Neural crest cell (in vitro differentiated cells): ENCODE data around the gene CCDC169. TPM values are rescaled to one million over a fixed set of nuclear protein-coding genes. Genes with fewer than 3 reads are reported as not detected.

Experiments
- DNase-seq: peaks from one replicate; pipeline ENCODE4 v3.0.0; 2021; ENCODE audit warnings: low read depth, mixed read lengths, low spot score
- H3K27ac Mint-ChIP-seq: one replicate; pipeline ENCODE4 v1.8.0; 2021; ENCODE audit warnings: mild to moderate bottlenecking, mixed read lengths; ENCODE audit not compliant: unreplicated experiment
- H3K27me3 Mint-ChIP-seq: 2 replicates; pipeline ENCODE4 v1.8.0; 2021; ENCODE audit warnings: low read depth, mild to moderate bottlenecking, mixed read lengths
- H3K36me3 Mint-ChIP-seq: 2 replicates; pipeline ENCODE4 v1.8.0; 2021; ENCODE audit warnings: low read depth, mild to moderate bottlenecking, mixed read lengths
- H3K4me1 Mint-ChIP-seq: 2 replicates; pipeline ENCODE4 v1.8.0; 2021; ENCODE audit warnings: mixed read lengths
- H3K4me3 Mint-ChIP-seq: one replicate; pipeline ENCODE4 v1.8.0; 2021; ENCODE audit warnings: mild to moderate bottlenecking, mixed read lengths
- H3K9me3 Mint-ChIP-seq: 2 replicates; pipeline ENCODE4 v1.8.0; 2021; ENCODE audit warnings: mixed read lengths
- total RNA-seq: library from RNA; stranded (reverse); gene quantifications from 2 replicates; pipeline ENCODE4 v1.2.1, GENCODE V29; 2021
- TF ChIP-seq, protein P1 (sequence below): fragments of 200-600 bp; sonication (generic); conservative IDR thresholded peaks from 2 replicates; pipeline ENCODE4 v1.5.0; 2021; ENCODE audit warnings: antibody characterized with exemption, mild to moderate bottlenecking

The CCDC169 gene
- total RNA-seq, 1 donor from 2014 or later = 1.7 TPM

DNA sequence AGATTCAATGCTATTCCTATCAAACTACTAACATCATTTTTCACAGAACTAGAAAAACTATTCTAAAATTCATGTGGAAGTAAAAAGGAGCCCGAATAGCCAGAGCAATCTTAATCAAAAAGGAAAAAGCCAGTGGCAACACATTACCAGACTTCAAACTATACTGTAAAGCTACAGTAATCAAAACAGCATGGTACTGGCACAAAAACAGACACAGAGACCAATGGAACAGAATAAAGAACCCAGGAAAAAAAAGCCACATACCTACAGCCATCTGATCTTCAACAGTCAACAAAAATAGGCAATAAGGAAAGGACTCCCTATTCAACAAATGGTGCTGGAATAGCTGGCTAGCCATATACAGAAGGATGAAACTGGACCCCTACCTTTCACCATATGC lies 72.9 kb downstream of the CCDC169 start:
- Mint-ChIP-seq H3K9me3 (peaks cover 5% of the 10 kb centered on the region), H3K4me3 (no peak overlapping the region), H3K27me3 (no peaks in the 10 kb centered on the region), H3K4me1 (no peaks in the 10 kb centered on the region), H3K36me3 (peaks cover 6% of the 10 kb centered on the region), H3K27ac (no peak overlapping the region)
- no peak for DNase-seq
- TF ChIP-seq, protein P1, sequence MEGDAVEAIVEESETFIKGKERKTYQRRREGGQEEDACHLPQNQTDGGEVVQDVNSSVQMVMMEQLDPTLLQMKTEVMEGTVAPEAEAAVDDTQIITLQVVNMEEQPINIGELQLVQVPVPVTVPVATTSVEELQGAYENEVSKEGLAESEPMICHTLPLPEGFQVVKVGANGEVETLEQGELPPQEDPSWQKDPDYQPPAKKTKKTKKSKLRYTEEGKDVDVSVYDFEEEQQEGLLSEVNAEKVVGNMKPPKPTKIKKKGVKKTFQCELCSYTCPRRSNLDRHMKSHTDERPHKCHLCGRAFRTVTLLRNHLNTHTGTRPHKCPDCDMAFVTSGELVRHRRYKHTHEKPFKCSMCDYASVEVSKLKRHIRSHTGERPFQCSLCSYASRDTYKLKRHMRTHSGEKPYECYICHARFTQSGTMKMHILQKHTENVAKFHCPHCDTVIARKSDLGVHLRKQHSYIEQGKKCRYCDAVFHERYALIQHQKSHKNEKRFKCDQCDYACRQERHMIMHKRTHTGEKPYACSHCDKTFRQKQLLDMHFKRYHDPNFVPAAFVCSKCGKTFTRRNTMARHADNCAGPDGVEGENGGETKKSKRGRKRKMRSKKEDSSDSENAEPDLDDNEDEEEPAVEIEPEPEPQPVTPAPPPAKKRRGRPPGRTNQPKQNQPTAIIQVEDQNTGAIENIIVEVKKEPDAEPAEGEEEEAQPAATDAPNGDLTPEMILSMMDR = no peak

DNA sequence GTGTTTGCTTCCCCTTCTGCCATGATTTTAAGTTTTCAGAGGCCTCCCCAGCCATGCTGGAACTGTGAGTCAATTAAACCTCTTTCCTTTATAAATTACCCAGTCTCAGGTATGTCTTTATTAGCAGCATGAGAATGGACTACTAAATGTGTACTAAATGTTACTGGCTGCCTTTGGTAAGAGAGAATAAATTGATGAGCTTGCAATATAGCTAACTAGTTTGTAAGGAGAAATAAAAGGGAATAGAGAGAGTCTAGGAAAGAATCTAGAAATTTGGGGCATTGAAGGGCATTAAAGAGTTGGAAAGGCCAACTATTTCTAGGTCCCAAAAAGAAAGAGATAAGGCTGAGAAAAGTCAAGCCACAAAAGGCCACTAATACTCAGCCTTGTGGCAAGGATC lies 77.7 kb downstream of the CCDC169 start:
- Mint-ChIP-seq H3K36me3 (peaks cover 4% of the 10 kb centered on the region), H3K9me3 (peaks cover 9% of the 10 kb centered on the region), H3K4me1 (no peaks in the 10 kb centered on the region), H3K4me3 (no peak overlapping the region), H3K27me3 (no peaks in the 10 kb centered on the region), H3K27ac (no peak overlapping the region)
- TF ChIP-seq, protein P1 = no peak
- no peak for DNase-seq

DNA sequence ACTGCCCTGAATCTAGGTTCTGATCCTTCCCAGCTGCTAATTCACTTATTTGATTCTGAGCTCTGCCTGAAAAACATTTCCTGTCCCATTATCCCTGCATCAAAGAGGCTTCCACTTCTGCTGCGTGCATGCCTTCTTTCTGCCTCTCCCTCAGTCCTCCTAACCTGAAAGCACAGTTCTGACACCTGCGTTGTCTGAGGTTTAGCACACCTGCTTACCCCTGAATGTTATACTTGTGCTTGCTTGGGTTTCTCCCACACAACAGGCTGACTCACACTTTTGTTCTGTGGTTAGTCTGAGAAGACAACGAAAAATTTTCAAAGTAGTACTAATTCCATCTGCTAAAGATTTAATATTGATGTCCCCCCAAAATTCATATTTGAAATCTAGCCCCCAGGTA lies 80.2 kb downstream of the CCDC169 start:
- Mint-ChIP-seq H3K4me1 (no peaks in the 10 kb centered on the region), H3K4me3 (no peak overlapping the region), H3K9me3 (peaks cover 4% of the 10 kb centered on the region), H3K36me3 (no peaks in the 10 kb centered on the region), H3K27me3 (no peaks in the 10 kb centered on the region), H3K27ac (no peak overlapping the region)
- TF ChIP-seq, protein P1 = no peak
- DNase-seq = no peak

DNA sequence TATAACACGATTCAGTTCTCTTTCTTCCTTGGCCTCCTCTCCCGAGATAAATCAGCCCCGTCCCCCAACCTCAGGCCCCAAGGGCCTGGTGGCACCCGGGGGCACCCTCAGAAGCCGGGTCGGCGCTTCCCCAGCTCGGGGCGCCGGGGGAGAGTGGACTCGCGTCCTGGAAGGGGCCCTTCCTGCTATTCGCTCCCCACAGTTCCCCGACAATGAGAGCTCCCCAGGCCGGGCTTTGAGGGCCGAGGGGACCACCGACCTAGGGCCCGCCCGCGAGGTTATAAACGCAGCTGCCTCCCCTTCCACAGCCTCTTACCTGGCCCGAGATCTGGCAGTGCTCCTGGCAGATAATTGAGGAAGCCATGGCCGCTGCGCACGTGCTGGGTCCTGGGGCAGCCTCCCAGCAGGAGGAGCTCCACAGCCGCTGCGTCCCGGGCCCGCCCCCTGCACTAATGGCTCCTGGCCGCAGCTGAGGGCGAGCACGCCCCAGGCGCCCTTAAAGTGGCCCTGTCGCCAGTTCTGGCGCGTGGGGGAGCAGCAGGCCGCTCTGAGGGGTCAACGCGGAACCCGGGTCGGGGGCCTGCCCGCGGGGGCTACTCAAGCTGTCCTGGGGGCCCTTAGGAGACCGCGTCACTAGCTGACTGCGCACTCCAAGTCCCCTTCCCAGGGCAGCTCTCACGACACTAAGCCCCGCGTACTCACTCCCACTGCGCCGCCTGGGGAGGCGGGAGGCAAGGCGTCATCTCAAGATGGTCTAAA lies 83.3 kb downstream of the CCDC169 start, which contains the start of gene SOHLH2:
Gene SOHLH2 (minus strand): TSS at position 394 of the 759 bp plus-strand sequence. CDS start 30 bp downstream, at position 364.
- TF ChIP-seq, protein P1 = no peak
- Mint-ChIP-seq H3K4me3 (no peak within 1 kb of the TSS), H3K4me1 (no peaks in the 10 kb centered on the region), H3K27me3 (no peaks in the 10 kb centered on the region), H3K27ac (no peak within 1 kb of the TSS), H3K36me3 (no peaks in the 10 kb centered on the region), H3K9me3 (peaks cover 4% of the 10 kb centered on the region)
- no peak for DNase-seq

DNA sequence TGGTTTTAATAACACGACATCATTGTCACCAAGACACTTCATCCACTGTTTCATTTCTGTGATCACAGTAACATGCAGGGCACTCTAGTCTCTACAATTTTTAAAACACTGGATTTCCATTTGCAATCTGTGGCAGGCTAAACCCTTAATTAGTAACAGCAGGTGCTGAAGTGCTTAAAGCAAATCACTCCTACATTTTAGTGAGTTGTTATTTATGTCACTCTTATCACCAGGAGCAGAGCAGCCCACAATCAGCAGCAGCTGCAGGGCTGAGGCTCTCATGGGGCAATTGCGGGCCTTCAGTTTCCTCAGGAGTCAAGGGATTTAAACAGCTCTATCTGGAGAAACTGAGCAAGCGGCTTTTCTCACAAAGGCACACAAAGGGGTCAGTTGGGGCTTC lies 84.8 kb downstream of the CCDC169 start:
- H3K4me1 Mint-ChIP-seq = no peaks in the 10 kb centered on the region

More for the DNA sequence above, 84.8 kb downstream of the CCDC169 start:
- no peak for DNase-seq
- no peaks in the 10 kb centered on the region for H3K36me3 Mint-ChIP-seq
- TF ChIP-seq, protein P1 = no peak
- no peak overlapping the region for H3K4me3 Mint-ChIP-seq
- H3K27me3 Mint-ChIP-seq = no peaks in the 10 kb centered on the region
- H3K27ac Mint-ChIP-seq = no peak overlapping the region
- peaks cover 2% of the 10 kb centered on the region for H3K9me3 Mint-ChIP-seq
